Fibroblast of skin of right quadriceps (primary cell): Measurements from ENCODE around the gene GSKIP.
A peak's percentile ranks its signal among the peaks of the same experiment; 100 is the strongest.

Source experiments
- DNase-seq: peaks from one replicate; pipeline ENCODE4 v3.0.0-alpha.2; 2013

The GSKIP gene

GRCh38 chr14:96422992-96423391, 59.7 kb downstream of the GSKIP start:
- no peak for DNase-seq

GRCh38 chr14:96423446-96424108, 60.3 kb downstream of the GSKIP start:
- no peak for DNase-seq

GRCh38 chr14:96424109-96424989, 61.0 kb downstream of the GSKIP start:
- DNase-seq: peak; percentile 74

- DNase-seq: no peak
These were observed 70.7 kb downstream of the GSKIP start for GRCh38 chr14:96434040-96434439.
